CD14-positive monocyte (primary cell): Measurements from ENCODE around the gene CACNA2D1. TPM values are rescaled to one million over a fixed set of nuclear protein-coding genes. Genes with fewer than 3 reads are reported as not detected.

Source experiments
- DNase-seq, 3 donors: peaks; one replicate each; pipeline ENCODE4 v3.0.0-alpha.2; 2011 to 2022
- H2AFZ ChIP-seq: 2 replicates; pipeline ENCODE4 v1.6.0; 2012; ENCODE audit warnings: mild to moderate bottlenecking, low read depth, low read length, inconsistent platforms; ENCODE audit not compliant: insufficient read depth, poor library complexity, severe bottlenecking
- H3K27ac ChIP-seq, 2 donors: 1 replicate in 1 of 2; 2 replicates in 1 of 2; pipeline ENCODE4 v1.5.1; 2012 to 2013; ENCODE audit warnings: low read length in 2 of 2, control low read depth in 1 of 2, inconsistent platforms in 1 of 2, low read depth in 1 of 2, mild to moderate bottlenecking in 1 of 2
- H3K27me3 ChIP-seq, 2 donors: one replicate each; pipeline versions ENCODE4 v1.6.0 to v1.6.1; 2011 to 2013; ENCODE audit warnings: low read length in 2 of 2; ENCODE audit not compliant: control insufficient read depth in 2 of 2, insufficient read depth in 2 of 2
- H3K36me3 ChIP-seq, 2 donors: replicated peaks in 1 of 2; 1 replicate in 1 of 2; 2 replicates in 1 of 2; pipeline versions ENCODE4 v1.5.1 to v1.6.1; 2012 to 2013; ENCODE audit warnings: low read length in 2 of 2, control low read depth in 1 of 2, inconsistent platforms in 1 of 2, mild to moderate bottlenecking in 1 of 2; ENCODE audit not compliant: insufficient read depth in 2 of 2, control insufficient read depth in 1 of 2
- H3K4me1 ChIP-seq, 2 donors: 1 replicate in 1 of 2; 2 replicates in 1 of 2; pipeline versions ENCODE4 v1.5.1 to v1.6.1; 2012 to 2013; ENCODE audit warnings: low read length in 2 of 2, control low read depth in 1 of 2, inconsistent platforms in 1 of 2, mild to moderate bottlenecking in 1 of 2, moderate library complexity in 1 of 2; ENCODE audit not compliant: insufficient read depth in 2 of 2, control insufficient read depth in 1 of 2
- H3K4me2 ChIP-seq: replicated peaks from 2 replicates; pipeline ENCODE3; 2012; ENCODE audit warnings: low read length, moderate library complexity, mild to moderate bottlenecking; ENCODE audit not compliant: poor library complexity, severe bottlenecking; ENCODE audit errors: extremely low read depth
- H3K4me3 ChIP-seq, 3 experiments: fragments of 200-600 bp in 1 of 3; sonication (generic) in 1 of 3; replicated peaks in 1 of 3; 1 replicate in 2 of 3; 2 replicates in 1 of 3; pipeline ENCODE4 v1.5.1; 2011 to 2013; ENCODE audit warnings: low read length in 3 of 3, mild to moderate bottlenecking in 3 of 3, control low read depth in 2 of 3, low read depth in 2 of 3, inconsistent platforms in 1 of 3, moderate library complexity in 1 of 3
- H3K79me2 ChIP-seq: 2 replicates; pipeline ENCODE4 v1.6.0; 2012; ENCODE audit warnings: mild to moderate bottlenecking, control low read depth, inconsistent platforms, low read length, moderate library complexity; ENCODE audit not compliant: insufficient read depth
- H3K9ac ChIP-seq: 2 replicates; pipeline ENCODE4 v1.6.0; 2017; ENCODE audit warnings: low read length, mild to moderate bottlenecking; ENCODE audit not compliant: insufficient read depth, poor library complexity, severe bottlenecking
- H3K9me3 ChIP-seq, 2 donors: replicated peaks in 1 of 2; 1 replicate in 1 of 2; 2 replicates in 1 of 2; pipeline versions ENCODE4 v1.5.1 to v1.6.1; 2012 to 2013; ENCODE audit warnings: low read length in 2 of 2, control low read depth in 1 of 2; ENCODE audit not compliant: control insufficient read depth in 1 of 2, insufficient read depth in 1 of 2
- H4K20me1 ChIP-seq: 2 replicates; pipeline ENCODE4 v1.6.0; 2012; ENCODE audit warnings: mild to moderate bottlenecking, low read length, control low read depth, moderate library complexity; ENCODE audit not compliant: insufficient read depth
- H3K27ac Mint-ChIP-seq, 7 donors: one replicate each; pipeline ENCODE4 v1.8.0; 2020; ENCODE audit warnings: mild to moderate bottlenecking in 7 of 7, mixed read lengths in 7 of 7, moderate library complexity in 6 of 7, inconsistent platforms in 2 of 7
- H3K27me3 Mint-ChIP-seq, 3 donors: one replicate each; pipeline ENCODE4 v1.8.0; 2021 to 2022; ENCODE audit warnings: low read depth in 3 of 3, mild to moderate bottlenecking in 3 of 3, mixed read lengths in 3 of 3, moderate library complexity in 3 of 3, inconsistent platforms in 1 of 3
- H3K36me3 Mint-ChIP-seq, 2 donors: one replicate each; pipeline ENCODE4 v1.8.0; 2020; ENCODE audit warnings: mixed read lengths in 2 of 2, inconsistent platforms in 1 of 2, mild to moderate bottlenecking in 1 of 2
- H3K4me1 Mint-ChIP-seq: one replicate; pipeline ENCODE4 v1.8.0; 2020; ENCODE audit warnings: mild to moderate bottlenecking, mixed read lengths
- H3K4me3 Mint-ChIP-seq, 2 donors: one replicate each; pipeline ENCODE4 v1.8.0; 2020; ENCODE audit warnings: mild to moderate bottlenecking in 2 of 2, mixed read lengths in 2 of 2, moderate library complexity in 1 of 2
- H3K9me3 Mint-ChIP-seq, 7 donors: one replicate each; pipeline ENCODE4 v1.8.0; 2020 to 2022; ENCODE audit warnings: mixed read lengths in 7 of 7, mild to moderate bottlenecking in 6 of 7, moderate library complexity in 6 of 7, inconsistent platforms in 2 of 7
- WGBS: methylation state at CpG from one replicate; pipeline ENCODE4 v1.1.5; 2013; ENCODE audit warnings: missing lambda C conversion rate; ENCODE audit not compliant: insufficient coverage; 5-methylcytosine and 5-hydroxymethylcytosine counted together
- intact Hi-C, 2 donors: fragments of 100-400 bp; cut with micrococcal nuclease; formaldehyde crosslinking; loops; one replicate each; pipeline versions ENCODE4 v1.15.0 to v1.15.1; 2023
- polyA plus RNA-seq, 3 donors: library from polyadenylated mRNA; depleted of rRNA in 1 of 3; unstranded in 2 of 3; stranded (reverse) in 1 of 3; fragments of 300-500 nt in 2 of 3; fragments of >200 nt in 1 of 3; fragmentation: Illumina TruSeq in 2 of 3; gene quantifications; 1 replicate in 2 of 3; 2 replicates in 1 of 3; pipeline ENCODE4 v1.2.3, GENCODE V29; 2012 to 2021
- TF ChIP-seq, protein P1 (sequence below): fragments of 200-600 bp; IDR thresholded peaks from one replicate; pipeline ENCODE4 v1.8.0; 2022; ENCODE audit warnings: antibody characterized with exemption, mild to moderate bottlenecking

CACNA2D1 gene
- polyA plus RNA-seq, 3 donors, result 0.02 TPM; not detected in 2

DNA sequence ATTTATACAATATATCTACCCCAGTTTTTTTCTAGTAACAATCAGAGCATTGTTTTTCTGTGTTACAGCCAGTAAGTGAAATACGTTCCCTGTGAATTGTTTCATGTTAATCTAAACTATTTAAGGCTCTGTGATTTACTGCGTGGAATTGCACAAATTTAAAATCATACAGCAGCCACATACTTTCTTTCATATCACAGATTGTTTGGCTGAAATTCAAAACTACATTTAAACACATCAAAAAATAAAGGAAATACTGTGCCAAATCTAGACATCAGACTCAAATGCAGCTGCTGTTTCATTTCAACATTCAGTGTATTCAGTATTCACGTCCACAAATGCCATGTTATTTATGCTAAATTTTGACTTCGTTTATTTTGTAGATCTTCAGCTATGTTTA is 431.1 kb downstream of the CACNA2D1 start:
- intact Hi-C loops, result no loop called here
- Histone ChIP-seq H3K9ac (no peak overlapping the region), H3K4me3 (no peak overlapping the region), H3K4me1 (no peaks in the 10 kb centered on the region), H3K4me2 (no peak overlapping the region), H2AFZ (no peak overlapping the region), H3K79me2 (no peaks in the 10 kb centered on the region), H4K20me1 (no peaks in the 10 kb centered on the region), H3K9me3 (no peaks in the 10 kb centered on the region), H3K36me3 (no peaks in the 10 kb centered on the region), H3K27ac (no peak overlapping the region), H3K27me3 (no peaks in the 10 kb centered on the region)
- H3K4me1 Mint-ChIP-seq, result no peaks in the 10 kb centered on the region
- H3K9me3 Mint-ChIP-seq, result peaks cover 0 to 2% (median 0%) of the 10 kb centered on the region in 7 donors
- H3K27ac Mint-ChIP-seq, result no peak overlapping the region
- 100% methylated on average over 1 of the region's 4 CpGs for WGBS
- H3K36me3 Mint-ChIP-seq, result no peaks in the 10 kb centered on the region
- no peak overlapping the region for H3K4me3 Mint-ChIP-seq
- TF ChIP-seq, protein P1, sequence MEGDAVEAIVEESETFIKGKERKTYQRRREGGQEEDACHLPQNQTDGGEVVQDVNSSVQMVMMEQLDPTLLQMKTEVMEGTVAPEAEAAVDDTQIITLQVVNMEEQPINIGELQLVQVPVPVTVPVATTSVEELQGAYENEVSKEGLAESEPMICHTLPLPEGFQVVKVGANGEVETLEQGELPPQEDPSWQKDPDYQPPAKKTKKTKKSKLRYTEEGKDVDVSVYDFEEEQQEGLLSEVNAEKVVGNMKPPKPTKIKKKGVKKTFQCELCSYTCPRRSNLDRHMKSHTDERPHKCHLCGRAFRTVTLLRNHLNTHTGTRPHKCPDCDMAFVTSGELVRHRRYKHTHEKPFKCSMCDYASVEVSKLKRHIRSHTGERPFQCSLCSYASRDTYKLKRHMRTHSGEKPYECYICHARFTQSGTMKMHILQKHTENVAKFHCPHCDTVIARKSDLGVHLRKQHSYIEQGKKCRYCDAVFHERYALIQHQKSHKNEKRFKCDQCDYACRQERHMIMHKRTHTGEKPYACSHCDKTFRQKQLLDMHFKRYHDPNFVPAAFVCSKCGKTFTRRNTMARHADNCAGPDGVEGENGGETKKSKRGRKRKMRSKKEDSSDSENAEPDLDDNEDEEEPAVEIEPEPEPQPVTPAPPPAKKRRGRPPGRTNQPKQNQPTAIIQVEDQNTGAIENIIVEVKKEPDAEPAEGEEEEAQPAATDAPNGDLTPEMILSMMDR, result no peak
- H3K27me3 Mint-ChIP-seq, result no peaks in the 10 kb centered on the region
- no peak for DNase-seq

DNA sequence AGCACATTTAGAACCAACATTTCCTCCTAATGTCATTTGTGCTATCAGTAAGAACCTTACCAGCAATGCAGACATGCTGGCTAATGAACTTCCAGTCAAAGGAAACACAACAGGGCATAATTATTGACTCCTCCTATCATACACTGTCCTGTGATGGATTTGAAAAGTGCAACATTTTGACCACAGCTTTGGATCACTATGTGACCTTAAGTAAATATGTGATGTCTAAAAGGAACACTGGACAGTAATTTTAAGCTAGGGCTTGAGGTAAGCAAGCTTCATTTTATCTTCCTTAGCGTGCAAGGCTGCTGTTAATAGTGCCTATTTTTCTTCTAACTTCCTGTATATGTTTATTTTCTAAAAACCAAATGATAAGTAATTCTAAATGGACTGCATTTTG is 433.2 kb downstream of the CACNA2D1 start:
- Histone ChIP-seq H2AFZ (no peak overlapping the region), H3K36me3 (no peaks in the 10 kb centered on the region), H3K79me2 (no peaks in the 10 kb centered on the region), H3K27me3 (no peaks in the 10 kb centered on the region), H4K20me1 (no peaks in the 10 kb centered on the region), H3K27ac (no peak overlapping the region), H3K4me1 (no peaks in the 10 kb centered on the region), H3K4me2 (no peak overlapping the region), H3K9me3 (no peaks in the 10 kb centered on the region), H3K4me3 (no peak overlapping the region), H3K9ac (no peak overlapping the region)
- H3K27me3 Mint-ChIP-seq, result no peaks in the 10 kb centered on the region
- no peak for DNase-seq
- intact Hi-C loops, result no loop called here
- H3K4me3 Mint-ChIP-seq, result no peak overlapping the region
- TF ChIP-seq, protein P1, result no peak
- H3K27ac Mint-ChIP-seq, result no peak overlapping the region
- no peaks in the 10 kb centered on the region for H3K36me3 Mint-ChIP-seq
- peaks cover 0 to 2% (median 0%) of the 10 kb centered on the region in 7 donors for H3K9me3 Mint-ChIP-seq
- WGBS, result no CpG with 5 or more reads among the region's 1 CpG
- no peaks in the 10 kb centered on the region for H3K4me1 Mint-ChIP-seq
